Lower lobe of right lung (tissue), 2 donors: Measurements from ENCODE around the gene LIN9. TPM values are rescaled to one million over a fixed set of nuclear protein-coding genes. Genes with fewer than 3 reads are reported as not detected.

Experiments used
- ATAC-seq, 2 donors: fragments of 200-7000 bp; cut with Tn5 transposase; one replicate each; pipeline ENCODE4 v1.9.1; 2020 to 2022; ENCODE audit warnings: mild to moderate bottlenecking in 2 of 2, moderate library complexity in 2 of 2
- DNase-seq: peaks from one replicate; pipeline ENCODE4 v3.0.0-alpha.2; 2020
- H3K27ac ChIP-seq: fragments of 200-600 bp; one replicate; pipeline ENCODE4 v1.8.0; 2022
- H3K27me3 ChIP-seq: fragments of 200-600 bp; one replicate; pipeline ENCODE4 v1.8.0; 2022; ENCODE audit warnings: low read depth
- H3K36me3 ChIP-seq: fragments of 200-600 bp; one replicate; pipeline ENCODE4 v1.8.0; 2022; ENCODE audit warnings: mild to moderate bottlenecking
- H3K4me1 ChIP-seq: fragments of 200-600 bp; one replicate; pipeline ENCODE4 v1.8.0; 2022
- H3K4me3 ChIP-seq: fragments of 200-600 bp; one replicate; pipeline ENCODE4 v1.8.0; 2022; ENCODE audit warnings: mild to moderate bottlenecking
- H3K9me3 ChIP-seq: fragments of 200-600 bp; one replicate; pipeline ENCODE4 v1.8.0; 2022
- intact Hi-C: fragments of 100-400 bp; cut with DNase I; formaldehyde crosslinking; loops from one replicate; pipeline ENCODE4 v1.11.0; 2022
- total RNA-seq: library from RNA; stranded (reverse); fragmentation: NEBNext Ultra II Directional; extraction: Animal tissue kit (Norgen Biotek cat#: 25700); gene quantifications from one replicate; pipeline ENCODE4 v1.2.1, GENCODE V29; 2021
- TF ChIP-seq, protein P1 (sequence below): fragments of 200-600 bp; IDR thresholded peaks from one replicate; pipeline ENCODE4 v1.8.0; 2022; ENCODE audit warnings: antibody characterized with exemption, mild to moderate bottlenecking
- donor health status: DM: no; HTN: yes; CAD: no; lungs with severe emphysema.

LIN9 gene
- total RNA-seq, 1 donor from 2014 or later = 3.5 TPM

DNA sequence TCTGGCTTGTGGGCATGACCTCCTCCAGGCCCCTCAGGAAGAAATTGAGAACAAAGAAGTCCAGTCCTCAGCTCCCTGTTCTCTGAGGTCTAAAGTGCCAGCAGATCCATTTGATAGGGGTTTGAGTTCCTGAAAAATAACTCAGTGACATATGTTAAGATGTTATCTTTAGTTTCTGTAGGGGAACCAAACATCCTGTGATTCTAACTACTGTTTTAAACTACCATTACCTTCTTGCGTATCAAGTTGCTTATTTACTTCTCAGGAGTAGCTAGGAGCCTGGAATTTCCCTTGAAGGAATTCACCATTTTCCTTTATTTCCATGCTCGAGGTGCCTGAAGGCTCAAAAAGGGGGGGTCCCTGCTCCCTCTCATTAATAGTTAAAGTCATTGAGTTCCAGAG is 18.8 kb upstream of the LIN9 start:
- no peak overlapping the region for H3K4me3 ChIP-seq
- H3K36me3 ChIP-seq = no peaks in the 10 kb centered on the region
- TF ChIP-seq, protein P1, sequence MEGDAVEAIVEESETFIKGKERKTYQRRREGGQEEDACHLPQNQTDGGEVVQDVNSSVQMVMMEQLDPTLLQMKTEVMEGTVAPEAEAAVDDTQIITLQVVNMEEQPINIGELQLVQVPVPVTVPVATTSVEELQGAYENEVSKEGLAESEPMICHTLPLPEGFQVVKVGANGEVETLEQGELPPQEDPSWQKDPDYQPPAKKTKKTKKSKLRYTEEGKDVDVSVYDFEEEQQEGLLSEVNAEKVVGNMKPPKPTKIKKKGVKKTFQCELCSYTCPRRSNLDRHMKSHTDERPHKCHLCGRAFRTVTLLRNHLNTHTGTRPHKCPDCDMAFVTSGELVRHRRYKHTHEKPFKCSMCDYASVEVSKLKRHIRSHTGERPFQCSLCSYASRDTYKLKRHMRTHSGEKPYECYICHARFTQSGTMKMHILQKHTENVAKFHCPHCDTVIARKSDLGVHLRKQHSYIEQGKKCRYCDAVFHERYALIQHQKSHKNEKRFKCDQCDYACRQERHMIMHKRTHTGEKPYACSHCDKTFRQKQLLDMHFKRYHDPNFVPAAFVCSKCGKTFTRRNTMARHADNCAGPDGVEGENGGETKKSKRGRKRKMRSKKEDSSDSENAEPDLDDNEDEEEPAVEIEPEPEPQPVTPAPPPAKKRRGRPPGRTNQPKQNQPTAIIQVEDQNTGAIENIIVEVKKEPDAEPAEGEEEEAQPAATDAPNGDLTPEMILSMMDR = no peak
- no peaks in the 10 kb centered on the region for H3K27me3 ChIP-seq
- ATAC-seq (no peak), DNase-seq (no peak)
- no peak overlapping the region for H3K27ac ChIP-seq
- no peaks in the 10 kb centered on the region for H3K9me3 ChIP-seq
- intact Hi-C loops = no loop called here
- H3K4me1 ChIP-seq = no peaks in the 10 kb centered on the region

DNA sequence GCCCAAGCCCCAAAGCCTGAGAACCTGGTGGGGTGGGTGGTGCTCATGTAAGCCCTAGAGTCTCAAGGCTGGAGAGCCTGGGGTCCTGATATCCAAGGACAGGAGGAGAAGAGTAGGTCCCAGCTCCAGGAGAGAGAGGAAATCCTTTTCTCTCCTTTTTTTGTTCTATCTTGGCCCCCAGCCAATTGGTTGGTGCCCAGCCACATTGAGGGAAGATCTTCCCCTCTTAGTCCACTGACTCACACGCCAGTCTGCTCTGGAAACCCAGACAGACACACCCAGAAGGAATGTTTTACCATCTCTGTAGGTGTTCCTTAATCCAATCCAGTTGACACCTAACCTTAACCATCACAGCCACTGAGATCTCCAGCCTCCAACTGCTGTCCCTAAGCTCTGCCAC is 16.2 kb upstream of the LIN9 start:
- intact Hi-C loops = no loop called here
- ATAC-seq = no peak
- Histone ChIP-seq H3K4me1 (no peaks in the 10 kb centered on the region), H3K9me3 (no peaks in the 10 kb centered on the region), H3K27me3 (peaks cover 5% of the 10 kb centered on the region), H3K36me3 (no peaks in the 10 kb centered on the region), H3K4me3 (no peak overlapping the region), H3K27ac (no peak overlapping the region)
- TF ChIP-seq, protein P1 = no peak
- no peak for DNase-seq

DNA sequence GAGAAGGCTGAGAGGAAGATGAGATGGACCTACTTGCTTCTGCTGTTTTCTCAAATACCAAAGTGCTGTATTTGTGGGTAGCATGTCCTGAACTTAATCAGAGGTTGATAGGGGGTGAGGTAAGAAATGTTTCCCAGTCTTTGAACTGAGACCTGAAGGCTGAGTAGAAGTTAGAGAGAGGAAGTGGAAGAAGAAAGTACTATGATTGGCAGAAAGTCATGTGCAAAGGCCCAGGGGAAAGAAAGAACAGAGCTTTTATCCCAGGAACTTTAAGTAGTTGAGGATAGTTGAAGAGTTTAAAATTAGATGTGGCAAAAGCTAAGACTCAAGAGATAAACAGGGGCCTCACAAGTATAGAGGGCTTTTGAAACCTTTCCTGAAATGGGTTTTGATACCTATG is 15.5 kb upstream of the LIN9 start:
- intact Hi-C loops = no loop called here
- TF ChIP-seq, protein P1 = no peak
- H3K27ac ChIP-seq = no peak overlapping the region

DNA sequence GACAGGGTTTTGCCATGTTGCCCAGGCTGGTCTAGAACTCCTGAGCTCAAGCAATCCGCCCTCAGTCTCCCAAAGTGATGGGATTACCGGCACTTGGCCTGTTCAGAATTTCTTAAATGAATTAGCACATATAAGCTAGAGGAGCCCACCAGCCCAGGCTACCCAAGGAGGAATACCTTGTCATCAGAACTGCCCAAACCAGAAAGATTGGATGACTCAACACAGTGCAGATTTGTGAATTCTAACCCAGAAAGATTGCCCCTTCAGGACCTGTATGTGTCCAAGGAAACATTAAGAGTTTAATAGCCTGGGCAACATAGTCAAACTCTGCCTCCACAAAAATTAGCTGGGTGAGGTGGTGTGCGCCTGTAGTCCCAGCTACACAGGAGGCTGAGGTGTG is 14.0 kb upstream of the LIN9 start:
- Histone ChIP-seq H3K36me3 (no peaks in the 10 kb centered on the region), H3K27ac (no peak overlapping the region), H3K9me3 (no peaks in the 10 kb centered on the region), H3K27me3 (peaks cover 5% of the 10 kb centered on the region), H3K4me3 (no peak overlapping the region), H3K4me1 (no peaks in the 10 kb centered on the region)
- ATAC-seq (no peak), DNase-seq (no peak)
- TF ChIP-seq, protein P1 = no peak
- intact Hi-C loops = no loop called here

More for the DNA sequence above, 15.5 kb upstream of the LIN9 start:
- Histone ChIP-seq H3K4me3 (no peak overlapping the region), H3K36me3 (no peaks in the 10 kb centered on the region), H3K4me1 (no peaks in the 10 kb centered on the region), H3K27me3 (peaks cover 5% of the 10 kb centered on the region), H3K9me3 (no peaks in the 10 kb centered on the region)
- DNase-seq (no peak), ATAC-seq (no peak)

DNA sequence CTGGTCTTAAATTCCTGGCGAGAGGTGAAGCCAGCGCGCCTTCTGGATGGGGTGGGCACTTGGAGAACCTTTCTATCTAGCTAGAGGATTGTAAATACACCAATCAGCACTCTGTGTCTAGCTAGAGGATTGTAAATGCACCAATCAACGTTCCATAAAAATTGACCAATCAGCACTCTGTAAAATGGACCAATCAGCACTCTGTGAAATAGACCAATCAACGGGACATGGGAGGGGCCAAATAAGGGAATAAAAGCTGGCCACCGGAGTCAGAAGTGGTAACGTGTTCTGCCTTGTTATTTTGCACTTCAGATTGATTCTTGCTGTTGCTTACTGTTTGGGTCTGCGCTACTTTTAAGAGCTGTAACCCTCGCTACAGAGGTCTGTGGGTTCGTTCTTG is 12.0 kb upstream of the LIN9 start:
- TF ChIP-seq, protein P1 = no peak
- Histone ChIP-seq H3K27ac (no peak overlapping the region), H3K4me1 (no peaks in the 10 kb centered on the region), H3K36me3 (no peaks in the 10 kb centered on the region), H3K4me3 (no peak overlapping the region), H3K27me3 (peaks cover 5% of the 10 kb centered on the region), H3K9me3 (no peaks in the 10 kb centered on the region)
- intact Hi-C loops = no loop called here
- DNase-seq (no peak), ATAC-seq (no peak)

DNA sequence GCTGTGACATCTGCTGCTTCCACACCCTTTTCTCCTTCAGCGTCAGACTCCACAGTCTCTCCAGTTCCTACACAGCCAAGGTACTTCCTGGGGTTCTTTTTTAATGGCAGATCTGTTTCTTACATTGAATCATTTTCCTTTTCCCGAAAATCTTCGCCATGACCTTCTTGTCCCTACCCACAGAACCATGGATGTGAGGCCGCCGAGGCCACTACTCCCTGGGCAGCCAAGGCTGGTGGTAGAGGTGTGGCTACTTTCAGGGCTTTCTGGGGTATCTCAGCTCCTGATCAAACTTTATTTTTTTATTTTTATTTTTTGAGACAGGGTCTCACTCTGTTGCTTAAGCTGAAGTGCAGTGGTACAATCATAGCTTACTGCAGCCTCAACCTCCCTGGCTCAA is 9.5 kb upstream of the LIN9 start:
- no peaks in the 10 kb centered on the region for H3K36me3 ChIP-seq
- H3K27ac ChIP-seq = no peak overlapping the region
- ATAC-seq (no peak), DNase-seq (no peak)
- TF ChIP-seq, protein P1 = no peak
- intact Hi-C loops = no loop called here
- peaks cover 5% of the 10 kb centered on the region for H3K27me3 ChIP-seq
- no peaks in the 10 kb centered on the region for H3K4me1 ChIP-seq
- H3K9me3 ChIP-seq = no peaks in the 10 kb centered on the region
- H3K4me3 ChIP-seq = no peak overlapping the region
